ENCODE measurements around the gene CBX1. TPM values are rescaled to one million over a fixed set of nuclear protein-coding genes. Genes with fewer than 3 reads are reported as not detected.

The CBX1 gene
- total and polyA plus RNA-seq, 2 experiments from 2014 or later = 127 to 223 TPM

GRCh38 chr17:48025040-48025903, 76.0 kb downstream of the CBX1 start (continued):
- TF ChIP-seq ZNF462 (CRISPR knock-in tag; IDR thresholded peaks at IDR 0.05) (no peak), ZNF331 (CRISPR knock-in tag; IDR thresholded peaks at IDR 0.05; ENCODE audit: low read depth) (no peak), NANOG (IDR thresholded peaks at IDR 0.05; ENCODE audit: borderline replicate concordance) (no peak), CTCF (conservative IDR thresholded peaks at IDR 0.05; ENCODE audit: low read depth in 2 of 2) (peak; percentile 55 to 95), EZH2 (IDR thresholded peaks at IDR 0.05; ENCODE audit: low read depth, unreplicated experiment) (no peak), JUNB (IDR thresholded peaks at IDR 0.05; ENCODE audit: unreplicated experiment) (no peak)

Measured in GM23338 (cell line).